BLaER1 (cell line): Measurements from ENCODE around the gene WDTC1.

ENCODE experiments used
- H3K27ac ChIP-seq: shearing (Covaris generic); formaldehyde crosslinking; 2 replicates; pipeline ENCODE4 v1.8.1; 2022
- H3K27me3 ChIP-seq: shearing (Covaris generic); formaldehyde crosslinking; 2 replicates; pipeline ENCODE4 v1.8.1; 2022
- H3K36me3 ChIP-seq: shearing (Covaris generic); formaldehyde crosslinking; 2 replicates; pipeline ENCODE4 v1.8.1; 2022
- H3K4me1 ChIP-seq: shearing (Covaris generic); formaldehyde crosslinking; 2 replicates; pipeline ENCODE4 v1.8.1; 2022
- H3K4me2 ChIP-seq: shearing (Covaris generic); formaldehyde crosslinking; 2 replicates; pipeline ENCODE4 v1.8.1; 2022
- H3K4me3 ChIP-seq: shearing (Covaris generic); formaldehyde crosslinking; 2 replicates; pipeline ENCODE4 v1.8.1; 2022
- H3K9ac ChIP-seq: shearing (Covaris generic); formaldehyde crosslinking; 2 replicates; pipeline ENCODE4 v1.8.1; 2022
- H3K9me3 ChIP-seq: shearing (Covaris generic); formaldehyde crosslinking; 2 replicates; pipeline ENCODE4 v1.8.1; 2022
- H4K20me1 ChIP-seq: shearing (Covaris generic); formaldehyde crosslinking; 2 replicates; pipeline ENCODE4 v1.8.1; 2022
- Cebpa-rat ChIP-seq: shearing (Covaris generic); IDR thresholded peaks from 2 replicates; pipeline ENCODE4 v1.8.1; 2022

The WDTC1 gene

GRCh38 chr1:27327964-27328363 is 93.5 kb downstream of the WDTC1 start:
- no peak for TF ChIP-seq Cebpa-rat
- Histone ChIP-seq H3K4me1 (peaks cover 15% of the 10 kb centered on the region), H3K27me3 (no peaks in the 10 kb centered on the region), H4K20me1 (peaks cover 86% of the 10 kb centered on the region), H3K4me3 (no peak overlapping the region), H3K36me3 (peaks cover 90% of the 10 kb centered on the region), H3K4me2 (no peak overlapping the region), H3K9me3 (no peaks in the 10 kb centered on the region), H3K9ac (peak overlapping the region; percentile 43; the same call in 1 of the 2 replicates), H3K27ac (0 out of 2 replicates have a peak overlapping the region, but pooled peaks have one; percentile 18)

GRCh38 chr1:27330786-27331185 is 96.4 kb downstream of the WDTC1 start:
- Histone ChIP-seq H3K27ac (no peak overlapping the region), H3K4me3 (no peak overlapping the region), H3K36me3 (peaks cover 100% of the 10 kb centered on the region), H3K4me2 (no peak overlapping the region), H3K27me3 (no peaks in the 10 kb centered on the region), H3K9me3 (no peaks in the 10 kb centered on the region), H3K4me1 (peaks cover 6% of the 10 kb centered on the region; the same call in 1 of the 2 replicates), H4K20me1 (peaks cover 69% of the 10 kb centered on the region), H3K9ac (peak overlapping the region; percentile 38; the same call in 1 of the 2 replicates)
- no peak for TF ChIP-seq Cebpa-rat

GRCh38 chr1:27331426-27331825 is 97.0 kb downstream of the WDTC1 start:
- no peak for TF ChIP-seq Cebpa-rat
- Histone ChIP-seq H3K9ac (no peak overlapping the region), H3K36me3 (peaks cover 100% of the 10 kb centered on the region), H3K9me3 (no peaks in the 10 kb centered on the region), H3K27me3 (no peaks in the 10 kb centered on the region), H3K4me3 (no peak overlapping the region), H3K4me1 (peaks cover 6% of the 10 kb centered on the region; the same call in 1 of the 2 replicates), H3K27ac (no peak overlapping the region), H3K4me2 (no peak overlapping the region), H4K20me1 (peaks cover 62% of the 10 kb centered on the region)

- peaks cover 57% of the 10 kb centered on the region for H4K20me1 ChIP-seq
- no peaks in the 10 kb centered on the region for H3K9me3 ChIP-seq
- no peak overlapping the region for H3K9ac ChIP-seq
- H3K36me3 ChIP-seq: peaks cover 100% of the 10 kb centered on the region
- no peak overlapping the region for H3K4me2 ChIP-seq
- no peaks in the 10 kb centered on the region for H3K27me3 ChIP-seq
- TF ChIP-seq Cebpa-rat: no peak
- H3K4me1 ChIP-seq: peaks cover 6% of the 10 kb centered on the region; the same call in 1 of the 2 replicates
- no peak overlapping the region for H3K4me3 ChIP-seq
- H3K27ac ChIP-seq: no peak overlapping the region
These were observed 97.5 kb downstream of the WDTC1 start for GRCh38 chr1:27331922-27332321.

GRCh38 chr1:27332536-27333281 is 98.3 kb downstream of the WDTC1 start:
- H3K4me2 ChIP-seq: no peak overlapping the region
- H3K9me3 ChIP-seq: no peaks in the 10 kb centered on the region
- H3K36me3 ChIP-seq: peaks cover 96% of the 10 kb centered on the region
- H3K27ac ChIP-seq: no peak overlapping the region
- no peak for TF ChIP-seq Cebpa-rat
- peaks cover 50% of the 10 kb centered on the region for H4K20me1 ChIP-seq
- H3K9ac ChIP-seq: no peak overlapping the region
- H3K27me3 ChIP-seq: no peaks in the 10 kb centered on the region
- H3K4me1 ChIP-seq: peaks cover 6% of the 10 kb centered on the region; the same call in 1 of the 2 replicates
- H3K4me3 ChIP-seq: no peak overlapping the region

- Histone ChIP-seq H3K9me3 (no peaks in the 10 kb centered on the region), H3K27ac (no peak overlapping the region), H3K9ac (no peak overlapping the region), H3K36me3 (peaks cover 85% of the 10 kb centered on the region), H3K4me1 (peaks cover 4% of the 10 kb centered on the region), H3K4me2 (no peak overlapping the region), H3K4me3 (no peak overlapping the region), H3K27me3 (no peaks in the 10 kb centered on the region), H4K20me1 (peaks cover 39% of the 10 kb centered on the region)
- no peak for TF ChIP-seq Cebpa-rat
These were observed 99.4 kb downstream of the WDTC1 start for GRCh38 chr1:27333717-27334279.

- no peaks in the 10 kb centered on the region for H3K27me3 ChIP-seq
- peaks cover 19% of the 10 kb centered on the region for H4K20me1 ChIP-seq
- H3K36me3 ChIP-seq: peaks cover 66% of the 10 kb centered on the region
- H3K4me1 ChIP-seq: peaks cover 23% of the 10 kb centered on the region
- H3K9me3 ChIP-seq: no peaks in the 10 kb centered on the region
- H3K4me3 ChIP-seq: no peak overlapping the region
- no peak overlapping the region for H3K9ac ChIP-seq
- TF ChIP-seq Cebpa-rat: no peak
- H3K27ac ChIP-seq: no peak overlapping the region
- no peak overlapping the region for H3K4me2 ChIP-seq
These were observed 101.3 kb downstream of the WDTC1 start for GRCh38 chr1:27335506-27336422.

- Histone ChIP-seq H4K20me1 (peaks cover 9% of the 10 kb centered on the region; the same call in 1 of the 2 replicates), H3K27ac (no peak overlapping the region), H3K9me3 (no peaks in the 10 kb centered on the region), H3K36me3 (peaks cover 56% of the 10 kb centered on the region), H3K9ac (no peak overlapping the region), H3K4me2 (no peak overlapping the region), H3K4me1 (peaks cover 32% of the 10 kb centered on the region), H3K27me3 (no peaks in the 10 kb centered on the region), H3K4me3 (no peak overlapping the region)
- TF ChIP-seq Cebpa-rat: no peak
These were observed 102.3 kb downstream of the WDTC1 start for GRCh38 chr1:27336756-27337155.

GRCh38 chr1:27338751-27339150 is 104.3 kb downstream of the WDTC1 start:
- Histone ChIP-seq H3K9ac (peak overlapping the region; percentile 12; the same call in 1 of the 2 replicates), H4K20me1 (no peaks in the 10 kb centered on the region), H3K4me2 (peak overlapping the region; percentile 94), H3K9me3 (no peaks in the 10 kb centered on the region), H3K27ac (peak overlapping the region; percentile 62), H3K27me3 (no peaks in the 10 kb centered on the region), H3K4me3 (no peak overlapping the region), H3K36me3 (peaks cover 36% of the 10 kb centered on the region), H3K4me1 (peaks cover 48% of the 10 kb centered on the region)
- TF ChIP-seq Cebpa-rat: no peak
